GM13976 (cell line): ENCODE results near the gene MFSD6L.

ENCODE experiments used
- DNase-seq: peaks from one replicate; pipeline ENCODE4 v3.0.0; 2012; ENCODE audit warnings: low spot score
- CTCF ChIP-seq: IDR thresholded peaks from 2 replicates; pipeline ENCODE4 v1.5.1; 2012; ENCODE audit warnings: borderline replicate concordance, mild to moderate bottlenecking; ENCODE audit not compliant: insufficient read depth; ENCODE audit errors: extremely low read depth, missing control alignments, control extremely low read depth
- in situ Hi-C: fragments of 300-500 bp; cut with MboI; formaldehyde crosslinking; loops from one replicate; pipeline ENCODE4 v1.12.0; 2022; ENCODE audit warnings: low sequenced_read_pairs, mixed read lengths, inconsistent platforms; ENCODE audit not compliant: unreplicated experiment

MFSD6L gene

GRCh38 chr17:8839410-8839935 lies 40.3 kb upstream of the MFSD6L start:
- DNase-seq: no peak
- in situ Hi-C loops: no loop called here
- no peak for TF ChIP-seq CTCF

DNA sequence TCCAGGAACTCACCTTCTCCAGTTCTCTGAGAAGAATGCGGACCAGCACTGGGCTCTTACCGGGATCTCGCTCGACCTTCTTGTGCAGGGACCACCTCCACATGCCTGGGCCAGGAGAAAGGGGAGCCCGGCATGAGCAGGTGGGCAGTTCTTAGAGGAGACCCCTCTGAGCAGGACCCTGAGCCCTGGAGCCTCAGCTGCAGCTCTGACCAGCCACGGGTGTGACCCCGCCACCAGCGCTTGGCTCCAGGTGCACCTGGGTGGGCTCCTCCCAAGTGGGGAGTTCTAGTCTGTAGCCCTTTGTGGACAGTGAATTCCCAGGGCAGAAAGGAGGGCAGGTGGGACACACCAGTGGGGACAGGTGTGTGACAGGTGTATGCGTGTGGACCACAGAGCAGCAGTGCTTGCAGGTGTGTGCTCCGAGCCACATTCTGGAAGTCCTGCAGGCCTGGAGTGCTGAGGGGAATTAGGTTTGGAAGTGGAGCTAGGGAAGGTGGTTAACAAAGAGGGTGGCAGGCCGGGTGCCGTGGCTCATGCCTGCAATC lies 39.5 kb upstream of the MFSD6L start:
- in situ Hi-C loops: no loop called here
- TF ChIP-seq CTCF: no peak
- DNase-seq: no peak

DNA sequence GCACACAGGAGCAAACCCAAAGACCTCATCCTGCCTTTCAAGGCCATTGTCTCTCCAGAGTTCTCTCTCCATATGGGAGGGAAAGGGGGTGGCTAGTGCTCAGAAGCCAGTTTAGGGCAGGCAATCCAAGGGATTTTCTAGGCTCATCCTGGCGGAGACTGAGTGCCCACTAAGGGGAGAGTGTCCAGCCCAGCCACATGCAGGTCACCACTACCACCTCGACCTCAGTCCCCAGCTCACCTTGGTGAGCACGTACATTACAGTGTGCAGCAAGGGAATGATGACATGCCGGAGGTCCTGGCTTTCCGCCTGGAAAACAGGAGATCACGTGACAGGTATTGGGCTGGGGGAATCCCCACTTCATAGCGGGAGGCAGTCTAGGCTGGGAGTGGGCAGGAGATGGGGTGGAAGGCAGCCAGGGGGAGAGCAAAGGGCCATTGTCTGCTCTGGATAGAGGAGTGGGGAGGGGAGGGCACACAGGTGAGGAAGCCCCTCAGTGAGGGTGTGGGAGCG lies 38.5 kb upstream of the MFSD6L start:
- in situ Hi-C loops: no loop called here
- no peak for TF ChIP-seq CTCF
- no peak for DNase-seq

DNA sequence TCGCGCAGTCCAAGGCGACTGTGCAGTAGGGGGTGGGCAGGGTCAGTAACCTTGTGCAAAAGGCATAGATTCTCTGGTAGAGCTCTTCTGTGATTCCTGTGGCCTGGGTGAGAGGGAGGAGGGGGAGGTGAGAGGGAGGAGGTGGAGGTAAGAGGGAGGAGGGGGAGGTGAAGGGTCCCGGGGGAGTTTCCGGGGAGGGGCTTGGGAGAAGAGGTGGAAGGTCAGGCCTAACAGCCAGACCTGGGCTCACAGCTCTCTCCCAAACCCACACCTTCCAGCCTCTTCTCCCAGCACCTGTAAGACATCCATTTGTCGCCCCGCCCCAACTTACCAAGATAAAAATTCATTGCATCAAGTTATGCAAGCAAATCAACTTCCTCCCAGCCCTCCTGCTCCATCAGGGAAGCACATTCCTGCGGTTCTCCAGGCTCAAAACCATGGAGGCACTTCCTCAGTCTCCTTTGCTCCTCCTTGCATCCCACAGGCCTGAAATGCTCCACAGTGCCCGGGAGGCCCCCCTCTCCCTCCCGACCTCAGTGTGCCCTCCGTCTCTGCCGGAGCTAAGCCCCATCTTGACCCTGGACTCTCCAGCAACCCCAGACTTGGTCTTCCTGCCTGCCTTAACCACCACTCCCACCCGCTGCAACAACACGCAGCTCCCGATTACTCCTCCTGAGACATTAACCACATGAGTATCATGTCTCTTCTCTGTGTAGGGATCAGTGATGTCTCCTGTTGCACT lies 37.8 kb upstream of the MFSD6L start:
- in situ Hi-C loops: no loop called here
- no peak for TF ChIP-seq CTCF
- DNase-seq: no peak

DNA sequence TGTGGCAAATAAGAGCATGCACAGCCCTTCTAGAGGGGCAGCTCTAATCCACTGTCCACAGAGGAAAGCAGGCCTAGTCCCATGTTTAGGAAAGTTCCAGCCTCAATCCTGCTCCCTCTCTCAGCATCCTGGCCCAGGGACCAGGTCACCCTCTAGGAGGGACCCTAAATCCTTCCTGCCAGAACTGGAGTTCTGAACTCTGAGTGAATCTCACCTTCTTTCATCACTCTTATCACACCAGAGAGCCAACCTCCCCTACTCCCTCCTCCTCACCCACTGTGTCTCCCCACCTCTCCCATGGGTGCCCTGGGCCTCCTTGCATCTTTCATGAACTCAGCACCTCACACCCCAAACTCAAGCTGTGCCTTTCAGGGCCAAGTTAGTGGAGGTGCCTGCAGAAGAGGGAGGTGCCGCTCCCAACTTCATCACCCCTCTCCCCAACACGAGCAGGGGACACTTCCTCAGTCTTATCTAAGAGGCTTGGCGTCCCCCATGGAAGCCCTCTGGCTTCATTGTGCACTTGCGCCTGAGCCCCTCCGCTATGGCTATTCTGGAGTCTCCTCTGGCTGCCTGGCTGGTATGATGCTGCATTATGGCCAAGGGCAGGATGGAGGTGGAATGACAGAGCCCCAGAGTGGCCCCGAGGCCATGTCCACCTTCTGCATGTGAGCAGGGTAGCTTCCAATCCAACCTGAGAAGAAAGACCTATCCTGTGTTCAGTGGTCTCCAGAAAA lies 36.6 kb upstream of the MFSD6L start:
- in situ Hi-C loops: no loop called here

More for the DNA sequence above, 36.6 kb upstream of the MFSD6L start:
- no peak for TF ChIP-seq CTCF
- DNase-seq: no peak
